ENCODE results near the gene ANKRD50. TPM values are rescaled to one million over a fixed set of nuclear protein-coding genes. Genes with fewer than 3 reads are reported as not detected.

Gene ANKRD50
- total and polyA plus RNA-seq, 3 donors from 2014 or later = 26.8 to 43.6 (median 33.2) TPM

DNA sequence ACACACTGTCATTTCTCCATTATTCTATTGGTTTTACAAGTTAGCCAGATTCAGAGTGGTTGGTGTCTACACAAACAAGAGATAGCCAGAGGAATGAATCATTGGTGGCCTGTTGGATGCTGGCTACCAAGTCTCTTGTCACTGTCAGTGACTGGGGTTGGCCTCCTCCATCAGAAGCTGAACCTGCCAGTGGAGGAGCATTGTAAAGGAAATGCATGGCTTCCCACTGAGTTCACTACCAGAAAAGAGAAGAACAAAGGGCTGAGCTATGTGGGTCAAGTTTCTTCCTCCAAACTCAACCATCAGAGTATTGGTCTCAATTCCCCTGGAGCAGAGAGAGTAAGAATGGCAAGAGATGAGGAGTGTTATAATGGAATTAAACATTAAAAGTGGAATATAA is 26.5 kb upstream of the ANKRD50 start:
- intact Hi-C loops (cut with DNase I; ENCODE audit: low total_unique reads) = no loop called here
- no peaks in the 10 kb centered on the region for H3K9me3 ChIP-seq
- no peak overlapping the region for H3K27ac ChIP-seq
- no peak for TF ChIP-seq POLR2A (IDR thresholded peaks at IDR 0.05)
- TF ChIP-seq, protein P1, sequence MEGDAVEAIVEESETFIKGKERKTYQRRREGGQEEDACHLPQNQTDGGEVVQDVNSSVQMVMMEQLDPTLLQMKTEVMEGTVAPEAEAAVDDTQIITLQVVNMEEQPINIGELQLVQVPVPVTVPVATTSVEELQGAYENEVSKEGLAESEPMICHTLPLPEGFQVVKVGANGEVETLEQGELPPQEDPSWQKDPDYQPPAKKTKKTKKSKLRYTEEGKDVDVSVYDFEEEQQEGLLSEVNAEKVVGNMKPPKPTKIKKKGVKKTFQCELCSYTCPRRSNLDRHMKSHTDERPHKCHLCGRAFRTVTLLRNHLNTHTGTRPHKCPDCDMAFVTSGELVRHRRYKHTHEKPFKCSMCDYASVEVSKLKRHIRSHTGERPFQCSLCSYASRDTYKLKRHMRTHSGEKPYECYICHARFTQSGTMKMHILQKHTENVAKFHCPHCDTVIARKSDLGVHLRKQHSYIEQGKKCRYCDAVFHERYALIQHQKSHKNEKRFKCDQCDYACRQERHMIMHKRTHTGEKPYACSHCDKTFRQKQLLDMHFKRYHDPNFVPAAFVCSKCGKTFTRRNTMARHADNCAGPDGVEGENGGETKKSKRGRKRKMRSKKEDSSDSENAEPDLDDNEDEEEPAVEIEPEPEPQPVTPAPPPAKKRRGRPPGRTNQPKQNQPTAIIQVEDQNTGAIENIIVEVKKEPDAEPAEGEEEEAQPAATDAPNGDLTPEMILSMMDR (IDR thresholded peaks at IDR 0.05) = no peak
- no peaks in the 10 kb centered on the region for H3K36me3 ChIP-seq (ENCODE audit: low read depth, missing control alignments)
- H3K27me3 ChIP-seq = no peaks in the 10 kb centered on the region
- H3K4me1 ChIP-seq = no peaks in the 10 kb centered on the region
- no peak for DNase-seq
- no peak overlapping the region for H3K4me3 ChIP-seq

DNA sequence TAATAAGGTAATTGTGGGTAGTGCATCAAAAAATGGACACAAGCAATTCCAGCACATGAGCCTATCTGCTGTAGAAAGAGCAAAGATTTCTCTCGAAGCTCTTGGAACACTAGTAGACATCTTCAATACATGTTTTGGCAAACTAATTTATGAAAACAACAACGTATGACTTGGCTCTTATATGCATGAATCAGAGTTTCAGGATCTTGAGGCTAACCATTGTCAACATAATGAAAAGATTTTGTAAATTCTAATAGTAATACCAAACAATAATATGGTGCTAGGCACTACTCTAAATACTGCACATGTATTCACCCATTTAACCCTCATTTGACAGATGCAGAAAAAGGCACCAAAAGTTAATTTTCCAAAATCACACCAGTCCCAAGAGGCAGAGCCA is 25.1 kb upstream of the ANKRD50 start:
- Histone ChIP-seq H3K4me3 (no peak overlapping the region), H3K9me3 (no peaks in the 10 kb centered on the region), H3K27me3 (no peaks in the 10 kb centered on the region), H3K36me3 (ENCODE audit: low read depth, missing control alignments) (no peaks in the 10 kb centered on the region), H3K4me1 (no peaks in the 10 kb centered on the region), H3K27ac (no peak overlapping the region)
- intact Hi-C loops (cut with DNase I; ENCODE audit: low total_unique reads) = no loop called here
- 75 to 79% methylated on average over 2 of the region's 2 CpGs for WGBS, 2 donors
- no peak for DNase-seq
- TF ChIP-seq, protein P1 (IDR thresholded peaks at IDR 0.05) = no peak
- TF ChIP-seq POLR2A (IDR thresholded peaks at IDR 0.05) = no peak

DNA sequence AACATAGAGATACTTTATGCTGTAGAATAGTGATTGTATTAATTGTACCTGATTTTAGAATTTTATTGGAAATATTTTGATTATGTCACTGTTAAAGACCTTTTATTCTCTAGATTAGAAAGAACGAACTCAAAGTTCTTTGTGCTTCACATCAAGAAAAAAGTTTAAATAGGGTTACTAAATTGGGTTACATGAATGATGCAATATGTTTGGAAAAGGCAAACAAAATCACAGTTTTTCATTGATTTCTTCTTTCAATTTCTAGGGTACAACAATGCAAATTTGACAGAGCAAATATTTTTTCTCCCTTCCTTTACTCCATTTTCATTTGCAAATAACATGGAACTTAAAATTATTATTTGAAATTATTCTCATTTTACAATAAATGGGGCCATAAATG is 24.0 kb upstream of the ANKRD50 start:
- Histone ChIP-seq H3K4me3 (no peak overlapping the region), H3K4me1 (no peaks in the 10 kb centered on the region), H3K27ac (no peak overlapping the region), H3K27me3 (no peaks in the 10 kb centered on the region), H3K36me3 (ENCODE audit: low read depth, missing control alignments) (no peaks in the 10 kb centered on the region), H3K9me3 (no peaks in the 10 kb centered on the region)
- intact Hi-C loops (cut with DNase I; ENCODE audit: low total_unique reads) = no loop called here
- WGBS, 2 donors = 64 to 70% methylated on average over 1 of the region's 1 CpG
- TF ChIP-seq, protein P1 (IDR thresholded peaks at IDR 0.05) = no peak
- TF ChIP-seq POLR2A (IDR thresholded peaks at IDR 0.05) = no peak
- DNase-seq = no peak

DNA sequence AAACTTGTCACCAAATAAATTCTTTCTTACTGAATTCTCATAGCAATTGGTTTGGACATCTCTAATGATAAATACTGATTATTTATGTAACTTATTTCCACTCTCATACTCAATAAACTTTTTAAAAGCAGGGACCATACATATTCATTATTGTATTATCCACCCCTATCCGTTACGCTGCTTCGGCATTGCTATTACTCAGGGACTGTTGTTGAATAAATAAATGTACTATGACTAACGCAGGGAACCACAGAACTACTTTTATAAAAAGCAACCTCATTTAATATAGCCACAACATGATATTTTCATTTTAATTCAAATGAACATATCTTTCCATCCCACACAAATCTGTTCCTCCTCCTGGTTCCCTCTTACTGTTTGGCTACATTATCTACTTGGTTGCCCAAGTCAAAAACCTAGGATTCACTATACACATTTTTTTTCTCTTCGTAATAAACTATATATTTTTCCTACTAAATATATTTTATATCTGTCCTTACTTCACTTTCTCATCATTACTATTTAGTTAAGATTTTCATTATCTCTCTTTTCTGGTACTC is 14.9 kb upstream of the ANKRD50 start:
- no peak for DNase-seq
- TF ChIP-seq, protein P1 (IDR thresholded peaks at IDR 0.05) = no peak
- no peak for TF ChIP-seq POLR2A (IDR thresholded peaks at IDR 0.05)

DNA sequence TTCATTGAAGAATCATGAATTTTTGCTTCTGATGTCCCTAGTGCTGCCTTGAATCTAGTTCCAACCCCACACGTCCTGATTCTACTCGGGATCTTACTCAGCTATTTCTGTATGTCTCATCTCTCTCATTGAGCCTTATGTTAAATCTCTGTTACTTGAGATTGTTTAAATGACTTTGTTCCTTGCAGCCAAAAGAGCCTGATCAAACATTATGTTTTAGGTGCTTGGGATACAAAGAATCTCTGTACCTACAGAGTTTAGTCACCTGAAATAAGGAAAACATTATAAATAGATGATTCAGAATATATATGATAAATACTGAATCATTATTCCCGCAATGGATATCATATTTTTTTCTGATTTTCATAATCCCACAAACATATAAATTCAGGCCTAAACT is 13.7 kb upstream of the ANKRD50 start:
- no peaks in the 10 kb centered on the region for H3K4me1 ChIP-seq
- no peak for DNase-seq
- H3K27ac ChIP-seq = no peak overlapping the region
- no peak overlapping the region for H3K4me3 ChIP-seq
- no peaks in the 10 kb centered on the region for H3K27me3 ChIP-seq
- H3K9me3 ChIP-seq = no peaks in the 10 kb centered on the region
- intact Hi-C loops (cut with DNase I; ENCODE audit: low total_unique reads) = no loop called here
- H3K36me3 ChIP-seq (ENCODE audit: low read depth, missing control alignments) = no peaks in the 10 kb centered on the region
- TF ChIP-seq, protein P1 (IDR thresholded peaks at IDR 0.05) = no peak
- no peak for TF ChIP-seq POLR2A (IDR thresholded peaks at IDR 0.05)
- WGBS, 2 donors = 90 to 92% methylated on average over 3 of the region's 3 CpGs

More for the DNA sequence above, 14.9 kb upstream of the ANKRD50 start:
- Histone ChIP-seq H3K4me1 (no peaks in the 10 kb centered on the region), H3K36me3 (ENCODE audit: low read depth, missing control alignments) (no peaks in the 10 kb centered on the region), H3K9me3 (no peaks in the 10 kb centered on the region), H3K27ac (no peak overlapping the region), H3K4me3 (no peak overlapping the region), H3K27me3 (no peaks in the 10 kb centered on the region)
- intact Hi-C loops (cut with DNase I; ENCODE audit: low total_unique reads) = no loop called here
- WGBS, 2 donors = 95 to 98% methylated on average over 5 of the region's 5 CpGs

Measured in testis (tissue), 3 donors.